Stimulated activated CD8-positive, alpha-beta memory T cell treated with anti-CD3 and anti-CD28 coated beads, Interleukin-12 subunit alpha, Interleukin-12 subunit beta, amount 100 ng/mL, for 4 hours (primary cell): Measurements from ENCODE around the gene FLCN.
"Not testable (repeated sequence)": the region's sequence is repeated elsewhere in the genome, so short reads cannot be mapped to it uniquely, and the experiment has no call there.

Experiments
- DNase-seq: peaks from one replicate; pipeline ENCODE4 v3.0.0-alpha.2; 2020; ENCODE audit warnings: low read depth

The FLCN gene, protein sequence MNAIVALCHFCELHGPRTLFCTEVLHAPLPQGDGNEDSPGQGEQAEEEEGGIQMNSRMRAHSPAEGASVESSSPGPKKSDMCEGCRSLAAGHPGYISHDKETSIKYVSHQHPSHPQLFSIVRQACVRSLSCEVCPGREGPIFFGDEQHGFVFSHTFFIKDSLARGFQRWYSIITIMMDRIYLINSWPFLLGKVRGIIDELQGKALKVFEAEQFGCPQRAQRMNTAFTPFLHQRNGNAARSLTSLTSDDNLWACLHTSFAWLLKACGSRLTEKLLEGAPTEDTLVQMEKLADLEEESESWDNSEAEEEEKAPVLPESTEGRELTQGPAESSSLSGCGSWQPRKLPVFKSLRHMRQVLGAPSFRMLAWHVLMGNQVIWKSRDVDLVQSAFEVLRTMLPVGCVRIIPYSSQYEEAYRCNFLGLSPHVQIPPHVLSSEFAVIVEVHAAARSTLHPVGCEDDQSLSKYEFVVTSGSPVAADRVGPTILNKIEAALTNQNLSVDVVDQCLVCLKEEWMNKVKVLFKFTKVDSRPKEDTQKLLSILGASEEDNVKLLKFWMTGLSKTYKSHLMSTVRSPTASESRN

DNA sequence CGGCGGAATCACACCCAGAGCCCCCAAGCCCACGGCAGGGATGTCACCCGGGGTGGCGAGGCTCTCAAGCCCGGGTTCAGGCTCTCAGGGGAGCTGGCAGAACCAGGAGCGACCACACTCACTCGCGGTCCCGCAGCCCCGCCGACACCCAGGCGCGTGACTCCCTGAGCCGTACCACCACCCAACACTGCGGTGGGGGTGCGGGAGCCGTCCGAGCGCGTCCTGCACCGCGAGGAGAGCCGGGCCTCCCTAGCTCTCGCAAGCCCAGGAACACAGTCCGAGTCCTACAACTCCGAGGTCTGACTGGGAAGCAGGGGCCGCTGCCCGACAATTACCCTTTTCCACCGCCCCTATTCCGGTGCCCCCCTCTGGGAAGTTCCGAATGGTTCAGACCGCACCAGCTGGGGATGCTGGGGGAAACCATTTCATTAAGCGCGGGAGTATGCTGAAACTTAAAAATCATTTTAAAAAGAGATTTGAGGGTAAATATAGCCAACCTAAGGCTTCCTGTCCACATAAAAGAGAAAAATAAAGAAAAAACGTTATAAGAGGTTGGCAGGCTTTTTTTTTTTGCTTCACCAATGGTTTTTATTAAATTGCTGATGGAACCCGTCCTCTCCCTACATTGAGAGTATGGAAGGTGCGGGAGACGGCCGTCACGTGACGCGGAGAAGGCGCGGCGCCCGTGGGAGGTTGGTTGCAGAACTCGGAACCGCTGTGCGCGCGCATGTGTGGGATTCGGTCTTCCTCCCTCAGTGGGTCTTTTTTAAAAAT is at the start of gene FLCN:
FLCN (minus strand) TSS at position 143 of the 774 bp plus-strand sequence. CDS start 9,031 bp downstream, outside the sequence.
- peak; percentile 83 for DNase-seq

DNA sequence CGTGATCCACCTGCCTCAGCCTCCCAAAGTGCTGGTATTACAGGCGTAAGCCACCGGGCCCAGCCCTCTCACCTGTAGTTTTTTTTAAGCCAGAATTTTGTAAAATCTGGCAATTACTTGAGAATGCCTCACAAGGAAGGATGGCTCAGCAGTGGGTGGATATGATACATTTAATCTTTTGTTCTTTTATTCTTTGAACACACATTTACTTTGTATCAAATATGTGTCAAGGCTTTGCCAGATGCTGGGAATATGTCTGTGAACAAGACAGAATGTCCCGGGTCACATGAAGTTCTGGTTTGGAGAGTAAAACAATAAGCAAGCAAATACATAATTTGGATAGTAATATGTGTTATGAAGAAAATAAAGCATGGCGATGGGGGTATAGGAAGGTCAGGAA is 49.0 kb upstream of the FLCN start:
- no peak for DNase-seq

DNA sequence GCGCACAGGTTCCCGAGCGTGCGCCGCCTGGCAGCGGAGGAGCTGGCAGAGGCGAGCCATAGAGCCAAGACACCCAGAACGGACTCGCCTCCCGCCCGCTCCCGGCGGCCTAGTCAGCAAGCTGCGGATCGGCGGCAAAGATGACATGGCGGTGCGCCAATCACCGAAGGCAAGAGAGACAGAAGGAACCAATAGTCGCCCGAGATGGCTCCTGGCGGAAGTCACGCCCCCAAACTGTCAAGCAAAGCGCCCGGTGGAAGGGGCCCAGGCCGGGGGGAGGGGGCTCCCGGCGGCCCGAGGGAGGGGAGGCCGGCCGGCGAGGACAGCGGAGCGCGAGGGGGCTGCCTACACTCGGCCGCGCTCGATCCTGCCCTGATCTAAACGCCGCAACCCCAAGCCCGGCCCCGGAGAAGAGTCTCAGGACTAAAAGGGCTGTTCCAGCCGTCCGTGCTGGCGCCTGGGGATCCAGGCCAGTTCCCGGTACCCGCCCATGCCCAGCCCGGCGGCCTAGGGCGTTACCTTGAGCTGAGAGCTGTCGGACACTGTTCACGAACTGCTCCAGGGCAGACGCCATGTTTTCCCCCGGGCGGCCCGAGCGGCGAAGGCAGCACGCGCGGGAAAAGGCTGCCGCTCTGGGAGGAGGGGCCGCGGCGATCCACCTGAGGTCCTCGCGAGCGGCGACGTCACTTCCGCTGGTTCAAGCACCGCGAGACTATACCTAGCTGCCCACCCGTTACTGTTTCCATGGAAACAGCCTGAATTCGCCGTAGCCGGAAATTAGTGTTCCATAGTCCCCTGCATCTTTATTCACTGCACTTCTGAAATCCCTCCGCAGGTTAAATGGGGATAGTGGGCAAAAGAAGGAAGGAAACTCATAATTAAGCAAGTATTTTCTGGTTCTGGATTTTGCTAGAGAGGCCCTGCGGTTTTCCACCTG is 43.9 kb upstream of the FLCN start, which contains the start of gene COPS3:
COPS3 (minus strand) TSS at position 634 of the 937 bp plus-strand sequence; CDS start at position 574, 60 bp downstream.
- peak; percentile 92 for DNase-seq

DNA sequence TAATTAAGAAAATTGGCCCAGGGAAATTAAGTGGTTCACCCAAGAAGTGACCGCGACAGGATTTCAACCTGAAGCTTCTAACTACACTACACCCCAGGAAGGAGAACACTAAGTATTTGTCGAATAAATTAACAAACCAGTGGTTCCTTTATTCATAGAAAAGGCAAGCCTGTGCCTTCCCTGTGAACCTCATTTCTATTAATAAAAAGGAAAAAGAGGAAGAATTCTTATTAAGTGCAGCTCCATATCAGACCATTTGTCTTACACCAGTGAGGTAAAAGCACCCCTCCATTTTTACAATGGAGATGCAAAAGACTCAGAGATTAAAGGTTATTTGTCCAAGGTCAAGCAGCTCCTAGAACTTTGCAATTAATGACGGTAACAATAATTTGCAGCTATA is 42.3 kb upstream of the FLCN start:
- DNase-seq = no peak

DNA sequence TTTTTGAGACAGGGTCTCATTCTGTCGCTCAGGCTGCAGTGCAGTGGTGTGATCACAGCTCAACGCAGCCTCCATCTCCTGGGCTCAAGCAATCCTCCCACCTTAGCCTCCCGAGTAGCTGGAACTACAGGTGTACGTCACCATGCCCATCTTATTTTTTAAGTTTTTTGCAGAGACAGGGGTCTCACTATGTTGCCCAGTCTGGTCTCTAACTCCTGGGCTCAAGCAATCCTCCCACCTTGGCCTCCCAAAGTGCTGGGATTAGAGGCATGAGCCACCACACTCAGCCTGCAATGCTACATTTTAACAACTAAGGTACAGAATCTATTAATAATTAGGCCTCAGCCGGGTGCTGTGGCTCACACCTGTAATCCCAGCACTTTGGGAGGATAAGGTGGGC is 40.5 kb upstream of the FLCN start:
- not testable (repeated sequence) for DNase-seq

DNA sequence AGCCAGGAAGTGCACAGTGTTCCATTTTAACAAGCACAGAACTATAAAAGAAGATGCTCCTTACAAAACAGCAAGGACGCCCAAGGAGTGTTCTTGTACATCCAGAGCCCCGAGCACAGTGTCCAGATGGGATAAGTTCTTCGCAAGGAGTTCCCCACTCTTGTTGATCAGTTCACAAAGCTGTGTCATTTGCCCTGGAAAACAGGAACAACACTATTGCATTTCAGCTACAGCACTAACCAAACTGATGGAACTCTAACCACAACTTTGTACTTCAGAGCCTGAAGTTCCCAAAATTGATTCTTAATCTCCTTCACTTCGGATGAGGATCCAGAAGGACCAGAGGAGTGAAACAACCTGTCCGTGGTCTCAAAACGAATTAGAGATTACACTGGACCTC is 39.0 kb upstream of the FLCN start:
- no peak for DNase-seq

- no peak for DNase-seq
Measured at GRCh38 chr17:17269926-17270773, 33.2 kb upstream of the FLCN start.

- no peak for DNase-seq
Measured at GRCh38 chr17:17264430-17264829, 27.5 kb upstream of the FLCN start.

DNA sequence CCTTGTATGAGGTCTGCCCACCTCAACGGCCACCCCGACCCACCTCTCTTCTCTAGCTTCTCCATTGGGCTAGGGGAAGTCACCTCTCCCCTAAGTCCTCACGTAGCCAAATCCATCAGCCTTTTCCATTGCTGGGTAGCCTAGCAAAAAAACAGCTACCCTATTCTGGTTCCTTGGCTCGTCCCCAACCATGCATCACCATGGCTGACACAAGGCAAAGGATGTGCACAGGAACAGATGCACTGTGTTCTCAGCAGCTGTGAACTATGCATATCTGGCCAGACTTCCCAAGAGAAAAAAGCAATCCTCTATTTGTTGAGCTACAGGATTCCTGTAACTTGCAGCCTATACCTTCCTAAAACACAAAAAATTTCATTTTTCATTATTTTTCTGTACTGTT is 22.0 kb upstream of the FLCN start:
- DNase-seq = no peak

DNA sequence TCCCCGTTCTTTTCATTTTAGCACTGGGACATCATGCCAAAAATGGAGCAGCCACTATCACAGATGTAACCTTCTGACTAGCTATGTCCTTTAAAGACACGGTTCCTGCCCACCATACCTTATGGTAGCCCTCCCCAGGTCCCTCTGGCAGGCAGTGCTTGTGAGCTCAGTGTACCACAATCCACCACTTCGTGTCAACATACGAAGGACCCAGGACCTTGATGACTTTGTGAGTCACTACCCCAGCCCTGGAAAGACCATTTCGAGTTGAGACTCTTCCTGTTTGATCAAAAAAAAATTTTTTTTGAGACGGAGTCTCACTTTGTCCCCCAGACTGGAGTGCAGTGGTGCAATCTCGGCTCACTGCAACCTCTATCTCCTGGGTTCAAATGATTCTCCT is 21.0 kb upstream of the FLCN start:
- DNase-seq = no peak

GRCh38 chr17:17256316-17256715 is 19.3 kb upstream of the FLCN start:
- DNase-seq = no peak

DNA sequence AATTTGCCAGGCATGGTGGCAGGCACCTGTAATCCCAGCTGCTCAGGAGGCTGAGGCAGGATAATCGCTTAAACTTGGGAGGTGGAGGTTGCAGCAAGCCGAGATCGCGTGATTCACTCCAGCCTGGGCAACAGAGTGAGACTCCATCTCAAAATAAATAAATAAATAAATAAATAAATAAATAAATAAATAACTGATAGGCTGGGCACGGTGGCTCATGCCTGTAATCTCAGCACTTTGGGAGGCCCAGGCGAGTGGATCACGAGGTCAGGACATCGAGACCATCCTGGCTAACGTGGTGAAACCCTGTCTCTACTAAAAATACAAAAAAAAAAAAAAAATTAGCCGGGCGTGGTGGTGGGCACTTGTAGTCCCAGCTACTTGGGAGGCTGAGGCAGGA is 18.7 kb upstream of the FLCN start:
- DNase-seq = not testable (repeated sequence)

DNA sequence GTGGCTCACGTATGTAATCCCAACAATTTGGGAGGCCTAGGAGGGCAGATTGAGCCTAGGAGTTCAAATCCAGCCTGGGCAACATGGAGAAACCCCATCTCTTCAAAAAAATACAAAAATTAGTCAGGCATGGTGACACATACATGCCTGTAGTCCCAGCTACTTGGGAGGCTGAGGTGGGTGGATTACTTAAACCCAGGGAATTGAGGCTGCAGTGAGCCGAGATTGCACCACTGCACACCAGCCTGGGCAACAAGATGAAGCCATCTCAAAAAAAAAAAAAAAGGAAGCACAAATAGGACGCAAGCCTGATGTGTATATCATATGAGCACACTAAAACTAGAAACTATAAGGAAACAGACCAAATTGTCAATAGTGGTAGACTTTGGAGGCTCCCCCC is 17.1 kb upstream of the FLCN start:
- DNase-seq = no peak

DNA sequence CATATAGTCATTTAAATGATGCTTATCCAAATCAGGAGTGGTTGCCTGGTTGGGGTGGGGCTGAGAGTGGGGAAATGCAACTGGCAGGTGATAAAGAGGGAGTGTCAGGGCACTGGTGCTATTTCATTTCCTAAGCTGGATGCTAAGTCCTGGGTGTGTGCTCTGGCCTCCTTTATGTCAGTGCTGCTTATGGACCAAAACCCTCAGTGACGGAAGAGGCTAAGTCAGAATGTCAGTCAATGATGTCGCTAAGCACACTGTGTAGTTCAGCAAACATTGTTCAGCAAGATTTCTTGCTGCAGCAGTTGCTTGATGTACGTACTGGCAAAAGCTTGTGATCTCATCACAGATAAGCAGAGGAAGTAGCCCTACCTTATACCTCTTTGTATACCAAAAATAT is 16.4 kb upstream of the FLCN start:
- no peak for DNase-seq

- no peak for DNase-seq
Measured at GRCh38 chr17:17252149-17252661, 15.2 kb upstream of the FLCN start.

DNA sequence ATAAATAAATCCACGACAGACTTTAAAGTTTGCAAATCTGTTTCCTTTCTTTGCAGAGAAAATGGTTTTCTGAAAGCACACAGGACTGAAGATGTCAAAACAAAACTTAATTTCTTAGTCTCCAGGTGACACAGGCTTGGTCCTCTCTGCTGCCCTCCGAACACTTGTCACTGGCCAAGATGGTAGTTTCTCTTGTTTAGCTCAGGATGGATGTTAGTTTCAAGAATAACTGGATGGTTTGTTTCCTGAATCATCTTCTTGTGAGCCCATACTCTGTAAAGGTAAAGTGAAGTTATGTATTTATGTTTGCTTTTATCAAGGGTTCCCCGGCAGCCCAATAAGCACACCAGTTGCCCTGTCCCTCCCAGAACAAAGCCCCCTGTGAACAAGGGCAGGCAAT is 9.9 kb upstream of the FLCN start:
- no peak for DNase-seq

DNA sequence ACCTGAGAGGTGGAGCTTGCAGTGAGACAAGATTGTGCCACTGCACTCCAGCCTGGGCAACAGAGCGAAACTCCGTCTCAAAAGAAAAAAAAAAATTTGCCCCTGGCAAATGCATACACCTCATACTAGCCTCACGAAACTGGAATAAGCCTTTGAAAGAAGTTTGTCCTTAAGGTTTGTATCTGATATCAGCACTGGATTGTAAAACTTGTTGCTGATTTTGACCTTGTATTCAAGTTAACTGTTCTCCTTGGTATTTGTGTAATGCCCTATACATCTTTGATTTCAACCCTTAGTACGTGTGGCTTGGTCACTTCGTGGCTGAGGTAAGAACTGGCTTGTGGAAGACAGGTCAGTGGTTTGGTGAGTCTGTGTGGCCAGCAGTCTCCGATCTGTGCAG is 6.2 kb upstream of the FLCN start:
- no peak for DNase-seq

- DNase-seq = no peak
Measured at GRCh38 chr17:17242246-17242645, 5.3 kb upstream of the FLCN start.

DNA sequence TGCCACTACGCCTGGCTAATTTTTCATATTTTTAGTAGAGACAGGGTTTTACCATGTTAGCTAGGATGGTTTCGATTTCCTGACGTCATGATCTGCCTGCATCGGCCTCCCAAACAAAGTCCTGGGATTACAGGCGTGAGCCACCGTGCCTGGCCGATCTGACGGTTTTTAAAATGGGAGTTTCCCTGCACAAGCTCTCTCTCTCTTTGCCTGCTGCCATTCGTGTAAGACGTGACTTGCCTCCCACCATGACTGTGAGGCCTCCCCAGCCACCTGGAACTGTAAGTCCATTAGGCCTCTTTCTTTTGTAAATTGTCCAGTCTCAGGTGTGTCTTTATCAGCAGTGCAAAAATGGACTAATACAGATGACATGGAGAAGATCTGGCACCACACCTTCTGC is 4.7 kb upstream of the FLCN start:
- no peak for DNase-seq

- no peak for DNase-seq
Measured at GRCh38 chr17:17239832-17240231, 2.9 kb upstream of the FLCN start.
